HG03558 (cell line): ENCODE results near the gene DGKH.
"Not testable (repeated sequence)": the region's sequence is repeated elsewhere in the genome, so short reads cannot be mapped to it uniquely, and the experiment has no call there.

Experiments
- ATAC-seq: cut with Tn5 transposase; IDR thresholded peaks from one replicate; pipeline ENCODE4 v1.9.1; 2021; ENCODE audit warnings: moderate number of reproducible peaks; ENCODE audit not compliant: unreplicated experiment; ENCODE audit errors: extremely low read depth

DGKH gene

DNA sequence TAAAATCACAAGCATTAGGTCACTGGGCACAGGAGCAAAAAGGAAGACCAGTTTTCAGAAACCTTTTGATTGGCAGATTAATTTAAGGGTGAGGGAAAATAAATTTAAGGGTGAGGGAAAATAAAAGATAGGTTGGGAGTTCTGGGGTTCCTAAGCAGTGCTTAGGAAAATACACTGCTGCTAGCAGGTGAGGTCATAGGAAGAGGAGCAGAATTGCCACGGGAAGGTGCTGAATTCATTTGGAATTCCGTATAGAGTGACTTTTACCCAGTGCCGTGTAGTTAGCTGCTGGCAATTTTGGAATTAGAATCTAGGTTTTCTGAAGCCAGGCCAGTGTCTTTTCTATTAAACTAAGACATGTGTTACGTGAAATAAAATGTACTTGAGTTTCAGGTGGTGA lies 59.8 kb downstream of the DGKH start:
- no peak for ATAC-seq

DNA sequence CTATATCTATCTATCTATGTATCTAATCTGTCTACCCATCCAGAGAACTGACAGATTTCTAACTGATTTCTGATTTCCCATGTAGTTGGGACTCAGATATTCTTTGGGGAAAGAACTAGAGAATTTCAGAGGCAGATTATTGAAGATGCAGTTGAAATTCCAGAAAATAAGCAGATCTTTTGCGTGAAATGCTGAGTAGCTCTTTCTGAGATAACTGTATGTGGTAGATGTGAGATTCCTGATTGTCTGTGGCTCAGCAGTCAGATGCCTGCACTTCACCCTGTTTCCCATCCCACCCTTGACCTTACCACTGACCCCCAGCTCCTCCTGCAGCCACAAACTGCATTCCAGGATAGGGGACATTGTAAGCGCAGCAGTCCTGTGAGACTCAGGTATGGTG lies 61.5 kb downstream of the DGKH start:
- no peak for ATAC-seq

DNA sequence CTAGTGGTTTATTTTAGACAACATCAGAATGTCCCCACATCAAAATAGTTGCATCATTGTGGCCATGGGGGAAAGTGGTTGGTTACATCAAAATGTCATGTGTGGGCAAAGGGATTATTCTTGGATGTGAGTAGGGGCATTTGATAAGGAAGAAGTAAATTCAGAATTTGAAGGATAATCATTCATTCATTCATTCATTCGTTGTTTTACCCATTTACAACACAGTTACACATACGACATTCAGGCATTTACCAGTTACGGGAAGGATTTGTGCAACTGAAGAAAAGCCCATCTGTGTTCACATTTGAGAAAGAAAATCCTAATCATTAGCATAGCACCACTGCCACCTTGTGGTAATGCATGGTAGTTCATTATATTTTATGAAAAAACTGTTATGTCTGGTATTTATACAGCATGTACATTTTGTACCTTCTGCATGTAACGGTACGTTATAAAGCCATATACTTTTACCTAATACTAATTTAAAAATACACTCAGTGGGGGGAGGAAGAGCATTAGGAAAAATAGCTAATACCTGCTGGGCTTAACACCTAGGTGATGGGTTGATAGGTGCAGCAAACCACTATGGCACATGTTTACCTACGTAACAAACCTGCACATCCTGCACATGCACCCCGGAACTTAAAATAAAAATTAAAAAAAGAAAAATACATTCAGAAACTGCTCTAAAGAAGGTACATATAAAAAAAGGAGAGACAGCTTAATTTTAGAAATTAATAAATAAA lies 62.1 kb downstream of the DGKH start:
- ATAC-seq = no peak

DNA sequence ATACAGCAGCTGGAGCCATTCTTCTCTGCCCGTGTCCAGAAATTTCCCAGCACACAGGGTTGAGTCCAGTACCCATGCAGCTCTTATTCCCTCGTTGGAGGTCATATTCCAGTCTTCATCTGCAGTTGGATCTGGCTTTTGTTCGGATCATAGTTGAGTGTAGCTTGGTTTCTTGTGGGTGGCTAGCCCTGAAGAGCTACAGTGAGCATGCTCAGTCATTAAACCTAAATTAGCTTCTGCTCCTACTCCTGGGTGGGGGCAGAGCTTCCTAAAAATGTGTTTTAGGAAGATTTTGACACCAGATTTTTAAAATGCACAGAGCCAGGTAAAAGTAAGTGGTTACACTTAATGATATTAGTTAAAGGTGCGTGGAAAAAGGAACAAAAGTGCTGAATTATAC lies 64.4 kb downstream of the DGKH start:
- ATAC-seq = no peak

DNA sequence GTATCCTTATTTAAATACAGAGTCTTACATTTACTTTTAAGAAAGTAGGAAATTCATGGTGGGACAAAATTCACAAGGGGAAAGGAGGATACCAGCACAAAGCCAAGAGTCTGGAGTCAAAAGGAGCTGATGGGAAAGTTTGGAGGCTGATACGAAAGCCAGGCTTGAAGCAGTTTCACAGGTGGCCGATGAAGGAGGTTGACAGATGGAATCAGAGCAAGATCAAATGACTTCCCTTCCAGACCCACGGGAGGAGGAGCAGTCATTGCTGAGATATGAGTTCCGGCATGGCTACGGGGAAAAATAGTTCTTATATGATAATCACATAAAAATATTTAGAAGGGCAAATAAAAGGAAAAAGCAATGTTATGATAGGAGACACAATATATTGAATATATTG lies 65.0 kb downstream of the DGKH start:
- ATAC-seq = no peak

DNA sequence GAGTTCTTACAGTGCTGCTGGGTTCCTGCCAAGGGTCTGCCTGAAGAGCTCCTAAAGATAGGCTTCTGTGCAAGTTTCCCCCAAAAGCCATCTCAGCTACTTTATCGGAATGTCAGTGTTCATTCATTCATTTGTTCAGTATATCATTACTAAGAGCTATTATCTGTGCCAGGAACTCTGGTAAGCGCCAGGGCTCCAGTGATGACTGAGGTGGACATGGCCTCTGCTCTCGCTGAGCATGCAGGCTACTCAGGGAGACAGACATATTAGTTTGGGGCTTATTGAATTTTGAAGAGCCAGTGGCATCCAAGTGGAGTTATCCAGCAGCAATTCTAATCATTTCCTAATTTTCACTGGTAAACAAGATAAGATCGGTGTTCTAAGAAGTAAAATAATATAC lies 65.8 kb downstream of the DGKH start:
- no peak for ATAC-seq

DNA sequence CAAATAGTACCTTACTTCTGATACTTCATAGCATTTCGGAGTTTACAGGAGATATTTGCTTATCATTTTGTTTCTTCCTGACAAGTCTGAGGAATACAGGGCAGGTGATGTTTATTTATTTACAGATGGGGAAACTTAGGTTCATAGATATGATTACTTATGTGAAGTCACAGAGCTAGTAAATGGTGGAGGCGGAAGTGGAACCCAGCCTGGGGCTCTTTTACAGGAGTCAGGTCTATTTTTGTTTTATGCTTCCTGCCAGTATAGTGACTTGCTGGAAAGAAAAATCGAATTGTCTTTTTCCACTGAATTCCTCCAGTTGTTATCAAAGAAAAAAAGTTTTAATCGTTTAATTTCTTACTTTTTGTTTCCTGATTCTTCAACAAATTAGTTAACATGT lies 66.5 kb downstream of the DGKH start:
- no peak for ATAC-seq

DNA sequence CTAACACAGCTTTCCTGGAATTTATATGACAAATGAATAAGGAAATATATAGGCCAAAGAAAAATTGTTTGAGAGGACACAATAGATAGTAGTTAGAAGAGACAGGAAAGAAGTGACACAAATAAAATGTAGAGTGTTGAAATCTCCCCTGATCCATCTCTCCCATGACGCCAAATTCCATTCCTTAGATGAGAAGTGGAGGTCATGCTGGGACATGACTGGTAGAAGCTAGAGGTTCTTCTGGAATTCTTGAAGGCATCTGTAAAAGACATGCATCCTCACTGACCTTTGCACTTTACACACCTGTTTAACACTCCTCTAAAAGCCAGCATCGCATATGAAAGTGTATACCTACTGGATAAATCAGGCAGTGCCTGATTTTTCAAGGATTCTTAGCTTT lies 67.8 kb downstream of the DGKH start:
- ATAC-seq = no peak

DNA sequence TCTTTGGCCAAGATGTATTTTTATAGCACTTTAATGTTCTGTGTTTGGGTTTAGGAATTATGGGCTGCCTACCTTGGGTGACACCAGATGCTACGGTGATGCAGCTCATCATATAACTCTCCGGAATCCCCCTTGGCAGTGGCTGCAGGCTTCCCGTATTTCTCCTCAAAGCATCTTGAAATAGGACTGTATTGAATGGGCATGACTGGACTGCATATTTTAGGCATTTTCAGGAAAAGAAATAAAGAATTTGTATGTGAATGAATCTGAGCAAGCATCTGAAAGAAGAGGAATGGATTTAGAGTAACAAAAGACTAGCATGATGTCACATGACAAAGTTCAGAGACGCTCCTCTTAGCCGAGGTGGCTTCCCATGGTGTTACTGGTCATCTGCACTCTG lies 70.6 kb downstream of the DGKH start:
- ATAC-seq = no peak

DNA sequence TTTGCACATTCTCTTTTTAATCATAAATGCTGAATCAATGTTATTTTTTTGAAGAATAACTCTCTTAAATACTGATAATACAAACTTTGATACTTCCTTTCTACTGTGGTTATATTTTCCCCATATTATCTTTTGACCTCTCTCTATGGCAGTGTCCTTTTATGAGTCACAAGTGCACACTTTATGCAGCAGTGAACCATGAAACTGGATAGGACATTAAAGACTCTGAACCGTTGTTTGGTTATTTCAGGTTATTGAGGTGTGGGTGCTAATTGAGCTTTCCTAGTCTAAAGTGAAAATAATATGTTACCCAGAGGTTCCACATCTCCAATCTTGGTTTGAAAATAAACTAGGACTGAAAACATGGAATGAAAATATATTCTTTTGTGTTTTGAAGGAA lies 71.4 kb downstream of the DGKH start:
- no peak for ATAC-seq

DNA sequence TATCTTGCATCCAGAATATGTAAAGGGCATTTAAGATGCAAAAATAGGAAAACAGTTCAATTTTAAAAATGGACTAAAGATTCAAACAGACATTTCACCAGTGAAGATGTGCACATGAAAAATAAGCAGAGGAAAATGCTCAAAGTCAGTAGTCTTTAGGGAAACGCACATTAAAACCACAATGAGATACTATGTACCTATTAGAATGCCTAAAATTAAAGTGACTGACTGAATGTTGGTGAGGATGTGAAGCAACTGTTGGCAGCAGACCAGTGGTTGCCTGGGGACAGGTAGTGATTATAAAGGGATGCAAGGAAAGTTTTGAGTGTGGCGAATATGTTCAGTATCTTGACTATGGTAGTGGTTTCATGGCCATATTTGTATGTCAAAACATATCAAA lies 75.2 kb downstream of the DGKH start:
- no peak for ATAC-seq

DNA sequence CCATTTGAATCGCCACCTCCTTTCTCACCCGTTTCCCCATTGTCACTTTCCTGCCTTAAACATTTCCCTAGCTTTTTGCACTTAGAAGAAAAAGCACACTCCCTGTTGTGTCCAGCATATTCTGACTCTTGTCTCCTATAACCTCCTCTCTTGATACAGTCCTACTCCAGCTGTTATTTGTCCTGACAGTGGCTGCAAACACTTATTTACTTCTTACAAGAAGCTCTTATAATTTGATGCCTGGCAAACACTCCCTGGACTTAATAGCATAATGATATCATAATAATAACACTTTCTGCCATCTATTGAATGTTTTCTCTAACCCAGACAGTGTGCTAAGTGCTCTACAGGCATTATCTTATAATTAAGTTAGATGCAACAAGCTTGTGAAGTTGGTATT lies 76.6 kb downstream of the DGKH start:
- ATAC-seq = no peak

DNA sequence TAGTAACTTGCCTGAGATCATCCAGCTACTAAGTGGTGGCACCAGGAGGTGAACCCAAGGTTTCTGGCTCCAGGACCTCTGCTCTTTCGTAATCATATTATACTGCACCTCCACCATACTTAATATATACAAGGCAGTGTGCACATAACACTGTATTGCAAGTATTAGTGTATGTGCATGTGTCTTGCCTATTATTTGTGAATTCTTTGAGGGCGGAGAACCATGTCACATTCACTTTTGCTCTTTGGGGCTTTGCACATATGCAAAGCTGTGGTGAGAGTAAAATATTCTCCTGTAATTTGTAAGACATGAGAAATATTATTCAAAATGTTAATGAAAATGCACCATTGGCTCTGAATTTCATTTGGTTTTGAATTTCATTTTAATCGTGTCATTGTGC lies 78.6 kb downstream of the DGKH start:
- no peak for ATAC-seq

DNA sequence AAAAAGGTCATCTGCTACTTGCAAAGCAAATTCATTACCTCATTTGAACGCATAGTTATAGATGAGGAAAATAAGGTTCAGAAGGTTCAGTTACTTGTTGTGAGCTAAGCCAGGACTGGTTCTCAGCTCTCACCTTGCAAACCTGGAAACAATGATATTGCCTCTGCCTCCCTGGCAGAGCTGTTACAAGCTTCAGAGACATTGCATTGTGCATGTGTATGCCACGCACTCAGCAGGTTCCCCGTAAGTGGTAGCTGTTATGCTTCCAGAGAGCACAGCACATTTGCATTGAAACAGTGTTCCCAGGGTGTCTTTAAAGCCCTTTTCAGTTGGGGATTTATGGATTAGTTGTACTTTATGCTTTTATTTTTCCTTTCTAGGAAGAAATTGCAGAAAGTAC lies 80.6 kb downstream of the DGKH start:
- ATAC-seq = no peak

DNA sequence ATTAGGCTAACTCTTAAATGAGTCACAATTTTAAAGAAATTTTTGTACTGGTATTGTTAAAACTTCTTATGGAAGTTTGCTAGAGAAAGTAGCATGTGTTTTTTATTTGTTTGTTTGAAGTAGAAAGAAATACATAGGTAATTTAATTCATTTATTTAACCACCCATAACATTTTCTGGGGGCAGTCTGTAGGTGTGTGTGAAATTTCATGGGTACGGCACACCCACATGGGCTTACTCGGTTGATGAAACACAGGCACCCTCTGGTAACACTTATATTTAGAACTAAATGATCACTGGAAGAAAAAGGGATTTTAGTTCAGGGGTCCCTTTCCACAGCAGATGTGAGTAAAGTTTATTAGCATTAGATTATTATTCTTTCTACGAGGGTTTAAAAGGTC lies 88.1 kb downstream of the DGKH start:
- no peak for ATAC-seq

DNA sequence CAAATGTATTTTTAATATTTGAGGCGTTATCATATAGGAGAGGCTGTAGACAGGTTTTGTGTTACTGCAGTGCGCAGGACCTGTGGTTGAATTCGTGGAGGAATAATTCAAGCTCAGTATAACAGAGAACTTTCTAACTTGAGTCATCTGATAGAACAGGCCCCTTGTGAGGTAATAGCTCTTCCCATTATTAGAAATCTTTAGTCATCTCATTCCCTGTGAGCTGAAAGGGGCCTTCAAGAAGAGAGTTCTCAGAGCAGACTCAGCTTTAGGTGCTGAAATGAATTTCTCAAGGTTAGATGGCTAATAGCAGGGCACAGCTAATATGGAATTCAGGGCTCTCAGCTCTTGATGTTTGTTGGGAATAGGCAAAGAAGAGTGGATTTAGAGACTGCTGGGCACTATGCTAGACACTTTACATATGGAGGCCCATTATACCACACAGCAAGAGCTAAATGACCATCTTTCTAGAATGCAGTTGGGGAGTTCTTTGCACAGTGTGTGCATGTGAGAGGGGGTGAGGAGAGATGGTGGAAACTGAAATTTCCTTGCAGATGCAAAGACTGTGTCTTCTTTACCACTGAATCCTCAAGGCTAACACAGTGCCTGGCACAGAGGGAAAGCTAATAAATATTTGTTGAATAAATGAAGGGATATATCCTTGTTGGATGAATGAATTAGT lies 89.5 kb downstream of the DGKH start:
- no peak for ATAC-seq

DNA sequence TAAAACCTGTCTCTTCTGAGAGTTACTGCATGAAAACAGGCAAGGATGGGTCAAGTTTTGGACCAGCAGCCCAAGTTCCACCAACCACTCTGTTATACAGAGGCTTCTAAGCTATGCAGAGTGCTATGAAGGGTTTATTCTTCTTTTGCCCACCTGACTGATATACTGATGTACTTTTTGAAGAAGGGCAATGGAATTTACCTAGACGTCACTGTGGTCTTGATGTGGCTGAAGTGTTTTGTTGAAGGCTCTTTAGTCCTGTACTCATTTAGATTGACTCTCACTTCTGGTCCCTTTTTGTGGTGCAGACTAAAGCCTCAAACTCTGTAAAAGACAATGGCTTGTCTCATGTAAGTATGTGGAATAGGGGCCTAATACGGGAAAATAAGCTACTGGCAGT lies 92.0 kb downstream of the DGKH start:
- no peak for ATAC-seq

DNA sequence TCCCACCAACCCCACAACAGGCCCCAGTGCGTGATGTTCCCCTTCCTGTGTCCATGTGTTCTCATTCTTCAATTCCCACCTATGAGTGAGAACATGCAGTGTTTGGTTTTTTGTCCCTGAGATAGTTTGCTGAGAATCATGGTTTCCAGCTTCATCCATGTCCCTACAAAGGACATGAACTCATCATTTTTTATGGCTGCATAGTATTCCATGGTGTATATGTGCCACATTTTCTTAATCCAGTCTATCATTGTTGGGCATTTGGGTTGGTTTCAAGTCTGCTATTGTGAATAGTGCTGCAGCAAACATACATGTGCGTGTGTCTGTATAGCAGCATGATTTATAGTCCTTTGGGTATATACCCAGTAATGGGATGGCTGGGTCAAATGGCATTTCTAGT lies 92.6 kb downstream of the DGKH start:
- not testable (repeated sequence) for ATAC-seq

DNA sequence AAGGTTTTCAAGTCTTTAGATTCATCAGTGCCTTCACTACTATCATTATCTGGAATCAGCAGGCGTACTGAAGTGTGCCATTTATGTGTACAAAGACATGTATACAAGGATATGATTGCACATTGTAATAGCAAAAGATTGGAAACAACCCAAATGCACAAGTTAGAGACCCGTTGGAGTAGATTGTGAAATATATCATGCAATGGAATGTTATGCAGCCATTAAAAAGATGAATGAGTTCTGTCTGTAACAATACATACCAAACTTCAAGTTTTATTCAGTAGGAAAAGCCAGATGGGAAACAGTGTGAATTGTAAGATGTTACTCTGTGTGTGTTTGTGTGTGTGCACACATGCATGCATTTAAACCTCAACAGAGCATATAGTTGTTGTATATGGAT lies 97.9 kb downstream of the DGKH start:
- no peak for ATAC-seq

DNA sequence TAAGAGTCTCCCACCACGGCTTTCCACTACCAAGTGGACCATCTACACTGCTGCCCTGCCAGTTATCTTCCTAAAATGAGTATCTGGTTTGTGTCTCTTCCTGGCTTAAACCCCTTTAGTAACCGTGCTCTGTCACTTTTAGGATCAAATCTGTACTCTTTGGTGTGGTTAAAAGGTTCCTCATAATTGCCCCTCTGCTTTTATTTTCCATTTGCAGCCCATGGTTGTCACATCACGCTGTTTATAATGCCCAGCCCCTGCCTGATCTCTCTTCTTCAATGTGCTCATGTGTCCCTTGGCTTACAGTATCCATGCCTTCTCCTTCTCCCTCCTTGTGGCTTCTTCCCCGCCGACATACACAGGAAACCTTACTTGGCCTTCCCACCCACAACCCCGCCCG lies 100.1 kb downstream of the DGKH start:
- no peak for ATAC-seq

DNA sequence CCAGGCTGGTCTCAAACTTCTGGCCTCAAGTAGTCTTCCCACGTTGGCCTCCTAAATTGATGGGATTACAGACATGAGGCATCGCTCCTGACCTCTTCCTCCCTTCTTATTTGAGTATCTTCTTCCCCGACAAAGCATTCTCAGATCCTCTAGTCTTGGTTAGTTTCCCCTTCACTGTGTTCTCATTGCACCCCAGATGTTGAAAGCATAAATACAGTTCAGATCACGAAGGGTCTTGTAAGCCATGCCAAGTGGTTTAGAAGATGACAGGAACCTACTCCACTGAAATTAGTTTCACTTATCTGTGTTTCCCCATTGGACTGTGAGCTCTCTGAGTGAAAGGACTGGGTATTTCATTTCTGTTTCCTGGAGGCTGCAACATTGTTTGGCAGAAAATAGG lies 100.7 kb downstream of the DGKH start:
- ATAC-seq = no peak

DNA sequence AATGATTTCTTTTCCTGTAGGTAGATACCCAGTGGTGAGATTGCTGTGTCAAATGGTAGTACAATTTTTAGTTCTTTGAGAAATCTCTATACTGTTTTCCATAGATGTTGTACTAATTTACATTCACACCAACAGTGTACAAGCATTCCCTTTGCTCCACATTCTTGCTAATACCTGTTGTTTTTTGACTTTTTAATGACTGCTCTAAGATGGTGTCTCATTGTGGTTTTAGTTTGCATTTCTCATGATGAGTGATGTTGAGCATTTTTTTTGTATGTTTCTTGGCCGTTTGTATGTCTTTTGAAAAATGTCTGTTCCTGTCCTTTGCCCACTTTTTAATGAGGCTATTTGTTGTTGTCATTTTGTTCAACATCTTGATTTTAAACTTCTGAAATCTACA lies 103.3 kb downstream of the DGKH start:
- no peak for ATAC-seq
